ENCODE results near the gene RNGTT.

DNA sequence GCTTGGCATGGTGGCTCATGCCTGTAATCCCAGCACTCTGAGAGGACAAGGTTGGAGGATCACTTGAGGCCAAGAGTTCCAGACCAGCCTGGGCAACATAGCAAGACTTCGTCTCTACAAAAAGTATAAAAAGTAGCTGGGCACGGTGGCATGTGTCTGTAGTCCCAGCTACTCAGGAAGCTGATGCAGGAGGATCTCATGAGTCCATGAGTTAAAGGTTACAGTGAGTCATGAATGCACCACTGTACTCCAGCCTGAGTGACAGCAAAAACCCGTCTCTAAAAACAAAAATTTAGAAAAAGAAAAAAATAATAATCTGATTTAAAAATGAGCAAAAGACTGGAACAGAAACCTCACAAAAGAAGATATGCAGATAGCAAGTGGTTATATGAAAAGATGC, 279.7 kb downstream of the RNGTT start:
- TF ChIP-seq, protein P1, sequence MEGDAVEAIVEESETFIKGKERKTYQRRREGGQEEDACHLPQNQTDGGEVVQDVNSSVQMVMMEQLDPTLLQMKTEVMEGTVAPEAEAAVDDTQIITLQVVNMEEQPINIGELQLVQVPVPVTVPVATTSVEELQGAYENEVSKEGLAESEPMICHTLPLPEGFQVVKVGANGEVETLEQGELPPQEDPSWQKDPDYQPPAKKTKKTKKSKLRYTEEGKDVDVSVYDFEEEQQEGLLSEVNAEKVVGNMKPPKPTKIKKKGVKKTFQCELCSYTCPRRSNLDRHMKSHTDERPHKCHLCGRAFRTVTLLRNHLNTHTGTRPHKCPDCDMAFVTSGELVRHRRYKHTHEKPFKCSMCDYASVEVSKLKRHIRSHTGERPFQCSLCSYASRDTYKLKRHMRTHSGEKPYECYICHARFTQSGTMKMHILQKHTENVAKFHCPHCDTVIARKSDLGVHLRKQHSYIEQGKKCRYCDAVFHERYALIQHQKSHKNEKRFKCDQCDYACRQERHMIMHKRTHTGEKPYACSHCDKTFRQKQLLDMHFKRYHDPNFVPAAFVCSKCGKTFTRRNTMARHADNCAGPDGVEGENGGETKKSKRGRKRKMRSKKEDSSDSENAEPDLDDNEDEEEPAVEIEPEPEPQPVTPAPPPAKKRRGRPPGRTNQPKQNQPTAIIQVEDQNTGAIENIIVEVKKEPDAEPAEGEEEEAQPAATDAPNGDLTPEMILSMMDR (conservative IDR thresholded peaks at IDR 0.05; ENCODE audit: low read length), result no peak
- TF ChIP-seq EZH2phosphoT487 (IDR thresholded peaks at IDR 0.05; ENCODE audit: borderline replicate concordance), result no peak

Data from Loucy (cell line).